ENCODE measurements around the gene CHI3L1.

GRCh38 chr1:203189951-203190352 lies 3.4 kb upstream of the CHI3L1 start:
- TF ChIP-seq YY1 (IDR thresholded peaks at IDR 0.05; ENCODE audit: insufficient read depth, insufficient read length) (no peak), ZNF274 (IDR thresholded peaks at IDR 0.05; ENCODE audit: low read depth, low read length) (no peak)
